Mesendoderm (in vitro differentiated cells): ENCODE data around the gene TMEM254.

ENCODE experiments used
- DNase-seq: peaks from one replicate; pipeline ENCODE4 v3.0.0; 2013
- H2AK5ac ChIP-seq: 2 replicates; pipeline ENCODE4 v1.6.1; 2013; ENCODE audit warnings: low read length, inconsistent platforms
- H2BK120ac ChIP-seq: 2 replicates; pipeline ENCODE4 v1.6.1; 2013; ENCODE audit warnings: low read depth, mild to moderate bottlenecking, low read length, moderate library complexity, mixed read lengths
- H2BK15ac ChIP-seq: replicated peaks from 2 replicates; pipeline ENCODE4 v1.6.1; 2013; ENCODE audit warnings: low read depth, mild to moderate bottlenecking, moderate library complexity
- H2BK5ac ChIP-seq: 2 replicates; pipeline ENCODE4 v1.6.1; 2013; ENCODE audit warnings: low read length, inconsistent platforms
- H3K18ac ChIP-seq: 2 replicates; pipeline ENCODE4 v1.6.1; 2013; ENCODE audit warnings: mild to moderate bottlenecking, low read length, mixed read lengths
- H3K23ac ChIP-seq: one replicate; pipeline ENCODE4 v1.6.1; 2013; ENCODE audit warnings: low read length
- H3K27ac ChIP-seq: 2 replicates; pipeline ENCODE4 v1.5.1; 2013; ENCODE audit warnings: low read depth, mild to moderate bottlenecking, inconsistent platforms, low read length, moderate library complexity
- H3K27me3 ChIP-seq: 2 replicates; pipeline ENCODE4 v1.6.1; 2013; ENCODE audit warnings: low read length, control low read depth, mild to moderate bottlenecking, inconsistent platforms; ENCODE audit not compliant: insufficient read depth, poor library complexity
- H3K36me3 ChIP-seq: 2 replicates; pipeline ENCODE4 v1.6.1; 2013; ENCODE audit warnings: low read length, inconsistent platforms; ENCODE audit not compliant: control insufficient read depth, insufficient read depth
- H3K4ac ChIP-seq: one replicate; pipeline ENCODE4 v1.6.1; 2013; ENCODE audit warnings: low read depth, mild to moderate bottlenecking, low read length, moderate library complexity
- H3K4me1 ChIP-seq: 2 replicates; pipeline ENCODE4 v1.6.1; 2013; ENCODE audit warnings: low read depth, low read length, inconsistent platforms; ENCODE audit not compliant: control insufficient read depth
- H3K4me2 ChIP-seq: 2 replicates; pipeline ENCODE4 v1.6.1; 2013; ENCODE audit warnings: low read length
- H3K4me3 ChIP-seq: 2 replicates; pipeline ENCODE4 v1.5.1; 2013; ENCODE audit warnings: mild to moderate bottlenecking, low read length
- H3K56ac ChIP-seq: one replicate; pipeline ENCODE4 v1.6.1; 2013; ENCODE audit warnings: low read length
- H3K79me1 ChIP-seq: 2 replicates; pipeline ENCODE4 v1.6.1; 2013; ENCODE audit warnings: low read length, inconsistent platforms
- H3K79me2 ChIP-seq: 2 replicates; pipeline ENCODE4 v1.6.1; 2013; ENCODE audit warnings: mild to moderate bottlenecking, low read length; ENCODE audit not compliant: control insufficient read depth, insufficient read depth
- H3K9ac ChIP-seq: 2 replicates; pipeline ENCODE4 v1.6.1; 2013; ENCODE audit warnings: low read length, inconsistent platforms
- H4K5ac ChIP-seq: one replicate; pipeline ENCODE4 v1.6.1; 2013; ENCODE audit warnings: low read length
- H4K8ac ChIP-seq: one replicate; pipeline ENCODE4 v1.6.1; 2013; ENCODE audit warnings: low read depth, mild to moderate bottlenecking, control low read depth, low read length, moderate library complexity
- WGBS: extraction: QIAGEN DNeasy Blood & Tissue Kit; methylation state at CpG from one replicate; pipeline ENCODE4 v1.1.7; 2013; ENCODE audit warnings: low lambda C conversion rate, missing lambda C conversion rate; ENCODE audit not compliant: insufficient coverage; ENCODE audit errors: extremely low coverage; 5-methylcytosine and 5-hydroxymethylcytosine counted together

TMEM254 gene

GRCh38 chr10:80122746-80123145, 44.3 kb downstream of the TMEM254 start:
- H3K4me3 ChIP-seq = no peak overlapping the region

GRCh38 chr10:80126876-80127275, 48.4 kb downstream of the TMEM254 start:
- Histone ChIP-seq H3K9ac (no peak overlapping the region), H3K79me1 (no peaks in the 10 kb centered on the region), H3K36me3 (no peaks in the 10 kb centered on the region), H3K4me1 (no peaks in the 10 kb centered on the region), H3K4me2 (no peak overlapping the region), H3K79me2 (no peaks in the 10 kb centered on the region), H2AK5ac (no peak overlapping the region), H4K8ac (no peak overlapping the region), H4K5ac (no peak overlapping the region), H3K18ac (no peak overlapping the region), H2BK15ac (no peak overlapping the region), H2BK120ac (no peak overlapping the region), H2BK5ac (no peak overlapping the region), H3K27me3 (no peaks in the 10 kb centered on the region), H3K23ac (no peak overlapping the region), H3K56ac (no peak overlapping the region), H3K27ac (no peak overlapping the region), H3K4ac (no peak overlapping the region), H3K4me3 (no peak overlapping the region)
- no CpG with 5 or more reads among the region's 4 CpGs for WGBS
- DNase-seq = no peak

More at GRCh38 chr10:80122746-80123145, 44.3 kb downstream of the TMEM254 start:
- Histone ChIP-seq H2BK120ac (no peak overlapping the region), H3K56ac (no peak overlapping the region), H3K27me3 (no peaks in the 10 kb centered on the region), H2BK15ac (no peak overlapping the region), H3K23ac (no peak overlapping the region), H2AK5ac (no peak overlapping the region), H3K9ac (no peak overlapping the region), H3K4me1 (no peaks in the 10 kb centered on the region), H3K27ac (no peak overlapping the region), H4K8ac (no peak overlapping the region), H3K79me1 (no peaks in the 10 kb centered on the region), H3K18ac (no peak overlapping the region), H4K5ac (no peak overlapping the region), H3K79me2 (no peaks in the 10 kb centered on the region), H3K4ac (no peak overlapping the region), H3K4me2 (no peak overlapping the region), H2BK5ac (no peak overlapping the region), H3K36me3 (no peaks in the 10 kb centered on the region)
- no CpG with 5 or more reads among the region's 2 CpGs for WGBS
- DNase-seq = no peak

GRCh38 chr10:80131499-80131901, 53.0 kb downstream of the TMEM254 start:
- Histone ChIP-seq H2AK5ac (no peak overlapping the region), H4K5ac (no peak overlapping the region), H3K36me3 (no peaks in the 10 kb centered on the region), H3K79me1 (no peaks in the 10 kb centered on the region), H2BK15ac (no peak overlapping the region), H4K8ac (no peak overlapping the region), H3K4me1 (no peaks in the 10 kb centered on the region), H3K4ac (no peak overlapping the region), H2BK5ac (no peak overlapping the region), H3K23ac (no peak overlapping the region), H3K56ac (peak overlapping the region; percentile 18), H3K27ac (no peak overlapping the region), H3K27me3 (no peaks in the 10 kb centered on the region), H3K4me2 (no peak overlapping the region), H3K79me2 (no peaks in the 10 kb centered on the region), H3K18ac (no peak overlapping the region), H3K9ac (no peak overlapping the region), H2BK120ac (no peak overlapping the region), H3K4me3 (no peak overlapping the region)
- DNase-seq = peak; percentile 94
- no CpG with 5 or more reads among the region's 6 CpGs for WGBS

DNA sequence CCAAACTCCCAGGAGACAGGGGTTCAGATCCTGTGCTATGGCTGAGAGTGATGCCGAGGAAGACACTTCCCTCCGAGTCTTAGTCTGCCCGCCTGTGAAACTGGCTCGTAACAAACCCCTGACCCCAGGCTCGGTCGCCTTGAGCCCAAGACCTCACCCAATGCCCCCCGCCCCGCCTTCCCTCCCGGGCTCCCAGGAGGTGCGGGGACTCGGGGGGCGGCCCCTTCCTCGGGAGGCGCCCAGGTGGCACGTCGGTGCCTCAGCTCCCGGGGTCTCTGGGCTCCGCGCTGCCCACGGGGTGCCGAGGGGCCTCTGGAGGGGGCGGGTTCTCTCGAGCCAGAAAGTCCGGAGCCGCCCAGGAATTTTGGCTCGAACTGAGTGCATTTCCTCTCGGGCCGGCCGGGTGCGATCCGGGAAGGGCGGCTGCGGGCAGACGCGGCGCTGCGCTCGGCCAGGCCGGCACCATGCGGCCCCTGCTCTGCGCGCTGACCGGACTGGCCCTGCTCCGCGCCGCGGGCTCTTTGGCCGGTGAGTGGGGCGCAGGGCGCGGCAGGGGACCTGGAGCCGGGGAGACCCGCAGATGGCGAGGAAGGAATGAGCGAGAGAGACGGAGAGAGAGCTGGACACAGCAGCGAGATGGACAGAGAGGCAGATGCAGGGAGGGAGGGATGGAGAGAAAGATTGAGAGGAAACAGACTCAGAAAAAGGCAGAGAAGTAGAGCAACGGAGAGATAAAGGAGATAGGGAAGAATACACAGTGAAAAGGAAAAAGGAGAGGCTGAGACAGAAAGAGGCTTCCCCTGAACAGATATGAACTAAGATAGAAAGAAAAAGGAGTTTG, 54.1 kb downstream of the TMEM254 start, which contains the start of gene PLAC9:
Gene PLAC9 (plus strand): TSS at position 432 of the 841 bp plus-strand sequence. CDS start 33 bp downstream, at position 465.
- Histone ChIP-seq H3K27me3 (no peaks in the 10 kb centered on the region), H3K18ac (peak within 1 kb of the TSS; percentile 99), H3K4me1 (no peaks in the 10 kb centered on the region), H3K36me3 (no peaks in the 10 kb centered on the region), H3K79me2 (no peaks in the 10 kb centered on the region), H4K8ac (peak within 1 kb of the TSS; percentile 82), H2BK15ac (peak within 1 kb of the TSS; percentile 57), H3K9ac (peak within 1 kb of the TSS; percentile 77), H2BK5ac (no peak within 1 kb of the TSS), H3K79me1 (no peaks in the 10 kb centered on the region), H3K4ac (peak within 1 kb of the TSS; percentile 83), H3K4me2 (peak within 1 kb of the TSS; percentile 81), H4K5ac (no peak within 1 kb of the TSS), H3K4me3 (peak within 1 kb of the TSS; percentile 46), H2BK120ac (peak within 1 kb of the TSS; percentile 3), H3K27ac (peak within 1 kb of the TSS; percentile 40), H3K23ac (peak within 1 kb of the TSS; percentile 80), H2AK5ac (no peak within 1 kb of the TSS), H3K56ac (peak within 1 kb of the TSS; percentile 86)
- WGBS = no CpG with 5 or more reads among the region's 58 CpGs
- DNase-seq = peak; percentile 54

GRCh38 chr10:80133206-80133605, 54.7 kb downstream of the TMEM254 start:
- H4K5ac ChIP-seq = no peak overlapping the region
- peak overlapping the region; percentile 13 for H4K8ac ChIP-seq
- H2BK15ac ChIP-seq = no peak overlapping the region
- H3K23ac ChIP-seq = no peak overlapping the region
- no peaks in the 10 kb centered on the region for H3K36me3 ChIP-seq
- no peaks in the 10 kb centered on the region for H3K27me3 ChIP-seq
- H3K56ac ChIP-seq = peak overlapping the region; percentile 44
- no peaks in the 10 kb centered on the region for H3K79me2 ChIP-seq
- H3K18ac ChIP-seq = peak overlapping the region; percentile 77
- no peaks in the 10 kb centered on the region for H3K79me1 ChIP-seq
- no peak overlapping the region for H3K4ac ChIP-seq
- DNase-seq = no peak
- no peak overlapping the region for H3K9ac ChIP-seq
- no peak overlapping the region for H3K4me2 ChIP-seq
- no peak overlapping the region for H3K4me3 ChIP-seq
- no peak overlapping the region for H3K27ac ChIP-seq
- H3K4me1 ChIP-seq = no peaks in the 10 kb centered on the region
- no peak overlapping the region for H2BK120ac ChIP-seq
- no CpG with 5 or more reads among the region's 6 CpGs for WGBS
- no peak overlapping the region for H2AK5ac ChIP-seq
- H2BK5ac ChIP-seq = no peak overlapping the region
